IPS DF 19.7 (cell line): ENCODE results near the gene TRAF3IP3.

Experiments used
- DNase-seq: peaks from one replicate; pipeline ENCODE4 v3.0.0-alpha.2; 2013; ENCODE audit warnings: low read depth, low spot score

Gene TRAF3IP3

GRCh38 chr1:209825591-209826434, 70.0 kb downstream of the TRAF3IP3 start:
- DNase-seq = no peak

DNA sequence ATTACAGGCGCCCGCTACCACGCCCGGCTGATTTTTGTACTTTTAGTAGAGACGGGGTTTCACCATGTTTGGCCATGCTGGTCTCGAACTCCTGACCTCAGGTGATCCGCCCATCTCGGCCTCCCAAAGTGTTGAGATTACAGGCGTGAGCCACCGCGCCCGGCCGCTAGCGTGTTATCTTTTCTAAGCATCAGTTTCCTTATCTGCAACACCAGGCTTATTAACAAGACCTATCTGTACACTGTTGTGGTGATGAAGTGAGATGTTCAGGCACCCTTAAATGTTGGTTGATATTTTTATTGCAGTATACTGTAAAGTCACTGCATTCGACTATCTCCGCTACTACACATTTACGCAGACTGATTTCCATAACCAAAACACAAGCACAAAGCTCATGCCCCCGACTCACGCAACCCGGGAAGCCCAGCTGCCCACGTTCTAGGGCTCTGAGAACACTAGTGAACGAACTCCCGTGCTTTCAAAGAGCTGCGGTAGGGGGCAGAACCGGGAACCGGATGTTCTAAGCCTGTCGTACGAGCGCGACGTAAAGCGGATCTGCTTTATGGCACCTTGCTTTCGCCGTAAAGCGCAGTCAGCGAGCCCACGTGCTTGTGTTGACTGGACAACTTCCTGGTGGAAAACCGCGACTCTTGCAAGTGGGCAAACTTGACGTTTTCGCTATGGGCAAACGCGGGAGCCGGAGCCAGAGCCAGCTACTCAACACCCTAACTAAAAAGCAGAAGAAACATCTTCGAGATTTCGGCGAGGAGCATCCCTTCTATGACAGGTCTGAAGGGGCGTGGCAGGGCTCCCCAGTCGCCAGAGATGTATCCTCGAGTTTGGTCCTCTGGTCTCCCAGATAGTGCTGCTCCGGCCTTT, 71.8 kb downstream of the TRAF3IP3 start, which contains the start of gene UTP25:
Gene UTP25 (plus strand): TSS at position 589 of the 879 bp plus-strand sequence. CDS start 92 bp downstream, at position 681.
- peak; percentile 88 for DNase-seq

- no peak for DNase-seq
These were observed 73.9 kb downstream of the TRAF3IP3 start for GRCh38 chr1:209829716-209830115.

DNA sequence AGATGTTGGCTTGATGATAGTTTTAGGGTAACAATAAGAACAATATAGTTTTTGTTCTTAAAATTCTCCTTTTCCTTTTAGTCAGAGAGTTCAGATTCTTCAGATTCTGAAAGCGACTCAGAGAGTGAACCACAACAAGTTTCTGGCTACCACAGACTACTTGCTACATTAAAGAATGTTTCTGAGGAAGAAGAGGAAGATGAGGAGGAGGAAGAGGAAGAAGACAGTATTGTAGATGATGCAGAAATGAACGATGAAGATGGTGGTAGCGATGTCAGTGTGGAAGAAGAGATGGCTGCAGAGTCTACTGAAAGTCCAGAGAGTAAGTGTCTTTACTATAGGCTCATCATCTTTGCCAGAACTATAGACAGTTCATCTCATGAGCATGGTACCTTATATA, 74.9 kb downstream of the TRAF3IP3 start:
- DNase-seq = no peak

- no peak for DNase-seq
These were observed 75.8 kb downstream of the TRAF3IP3 start for GRCh38 chr1:209831615-209832014.
